Measurements from ENCODE around the gene VAC14.

Gene VAC14

GRCh38 chr16:70801611-70802010 lies 653 bp upstream of the VAC14 start:
- peaks cover 12% of the 10 kb centered on the region for H3K4me1 ChIP-seq (ENCODE audit: control insufficient read depth, insufficient read depth, low read length)
- no peaks in the 10 kb centered on the region for H3K9me3 ChIP-seq (ENCODE audit: control insufficient read depth, insufficient read depth, low read length)
- no peak overlapping the region for H3K27ac ChIP-seq (ENCODE audit: low read depth, low read length)
- no peak overlapping the region for H3K9ac ChIP-seq (ENCODE audit: low read depth, low read length)
- peaks cover 16% of the 10 kb centered on the region for H3K36me3 ChIP-seq (ENCODE audit: control insufficient read depth, insufficient read depth, low read length)
- H3K4me3 ChIP-seq (ENCODE audit: low read depth, low read length), result peak overlapping the region; percentile 95
- H3K27me3 ChIP-seq (ENCODE audit: control insufficient read depth, insufficient read depth, low read length), result peaks cover 8% of the 10 kb centered on the region

- peaks cover 12% of the 10 kb centered on the region for H3K4me1 ChIP-seq (ENCODE audit: control insufficient read depth, insufficient read depth, low read length)
- H3K36me3 ChIP-seq (ENCODE audit: control insufficient read depth, insufficient read depth, low read length), result peaks cover 16% of the 10 kb centered on the region
- peak overlapping the region; percentile 74 for H3K27ac ChIP-seq (ENCODE audit: low read depth, low read length)
- peak overlapping the region; percentile 89 for H3K9ac ChIP-seq (ENCODE audit: low read depth, low read length)
- peak overlapping the region; percentile 95 for H3K4me3 ChIP-seq (ENCODE audit: low read depth, low read length)
- no peaks in the 10 kb centered on the region for H3K9me3 ChIP-seq (ENCODE audit: control insufficient read depth, insufficient read depth, low read length)
- H3K27me3 ChIP-seq (ENCODE audit: control insufficient read depth, insufficient read depth, low read length), result peaks cover 8% of the 10 kb centered on the region
These were observed 647 bp downstream of the VAC14 start for GRCh38 chr16:70800311-70800710.

- no peak overlapping the region for H3K4me3 ChIP-seq (ENCODE audit: low read depth, low read length)
- H3K9ac ChIP-seq (ENCODE audit: low read depth, low read length), result no peak overlapping the region
- H3K27me3 ChIP-seq (ENCODE audit: control insufficient read depth, insufficient read depth, low read length), result no peaks in the 10 kb centered on the region
- H3K36me3 ChIP-seq (ENCODE audit: control insufficient read depth, insufficient read depth, low read length), result peaks cover 16% of the 10 kb centered on the region
- H3K9me3 ChIP-seq (ENCODE audit: control insufficient read depth, insufficient read depth, low read length), result no peaks in the 10 kb centered on the region
- peaks cover 8% of the 10 kb centered on the region for H3K4me1 ChIP-seq (ENCODE audit: control insufficient read depth, insufficient read depth, low read length)
- no peak overlapping the region for H3K27ac ChIP-seq (ENCODE audit: low read depth, low read length)
These were observed 4.7 kb downstream of the VAC14 start for GRCh38 chr16:70796301-70796700.

DNA sequence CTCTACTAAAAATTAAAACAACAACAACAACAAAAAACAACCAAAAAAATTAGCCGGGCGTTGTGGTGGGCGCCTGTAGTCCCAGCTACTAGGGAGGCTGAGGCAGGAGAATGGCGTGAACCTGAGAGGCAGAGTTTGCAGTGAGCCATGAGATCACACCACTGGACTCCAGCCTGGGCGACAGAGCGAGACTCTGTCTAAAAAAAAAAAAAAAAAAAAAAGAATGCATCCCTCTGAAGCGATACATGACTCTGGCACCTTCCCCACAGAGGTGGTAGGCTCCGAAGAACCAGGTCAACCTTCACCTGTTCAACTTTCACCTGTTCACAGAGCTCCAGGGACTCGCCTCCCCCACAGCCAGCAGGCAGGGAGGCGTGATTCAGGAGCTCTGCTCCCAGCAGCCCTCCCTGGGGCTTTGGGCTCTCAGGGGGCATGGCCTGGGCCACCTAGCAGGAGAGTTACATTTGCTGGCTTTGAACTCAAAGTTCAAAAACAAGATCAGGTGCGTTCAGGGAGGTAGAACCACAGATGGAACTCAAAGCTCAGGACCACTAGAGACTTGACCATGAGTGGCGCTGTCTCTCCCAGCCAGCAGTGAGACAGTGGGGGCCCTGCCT lies 5.6 kb downstream of the VAC14 start:
- Histone ChIP-seq H3K9ac (ENCODE audit: low read depth, low read length) (no peak overlapping the region), H3K9me3 (ENCODE audit: control insufficient read depth, insufficient read depth, low read length) (no peaks in the 10 kb centered on the region), H3K4me1 (ENCODE audit: control insufficient read depth, insufficient read depth, low read length) (peaks cover 7% of the 10 kb centered on the region; the same call in 1 of the 2 replicates)

DNA sequence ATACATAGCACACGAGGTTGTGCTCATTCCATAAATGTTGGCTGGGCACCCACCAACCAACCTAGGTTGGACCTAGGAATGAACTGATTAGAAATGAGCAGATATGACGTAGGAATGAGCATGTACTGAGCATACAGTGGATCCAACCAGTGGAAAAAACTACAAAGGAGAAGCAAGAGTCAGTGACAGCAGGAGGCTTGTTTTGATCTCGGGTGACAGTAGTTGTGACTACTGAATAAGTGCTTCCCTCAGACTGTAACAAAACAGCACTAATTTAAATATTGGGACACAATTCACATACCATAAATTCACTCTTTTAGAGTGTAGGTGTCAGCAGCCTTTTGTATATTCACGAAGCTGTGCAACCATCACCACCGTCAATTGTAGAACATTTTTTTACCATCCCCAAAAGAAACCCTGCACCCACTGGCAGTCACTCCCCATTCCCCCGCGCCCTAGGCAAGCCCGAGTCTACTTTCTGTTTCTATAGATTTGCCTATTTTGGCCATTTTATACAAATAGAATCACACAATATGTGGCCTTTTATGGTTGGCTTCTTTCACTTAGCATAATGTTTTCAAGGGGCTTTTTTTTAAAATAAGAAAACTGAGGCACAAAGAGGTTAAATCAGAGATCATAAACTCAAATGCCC lies 7.0 kb downstream of the VAC14 start:
- Histone ChIP-seq H3K9ac (ENCODE audit: low read depth, low read length) (no peak overlapping the region), H3K9me3 (ENCODE audit: control insufficient read depth, insufficient read depth, low read length) (no peaks in the 10 kb centered on the region), H3K4me1 (ENCODE audit: control insufficient read depth, insufficient read depth, low read length) (no peaks in the 10 kb centered on the region), H3K4me3 (ENCODE audit: low read depth, low read length) (no peak overlapping the region), H3K27me3 (ENCODE audit: control insufficient read depth, insufficient read depth, low read length) (no peaks in the 10 kb centered on the region), H3K36me3 (ENCODE audit: control insufficient read depth, insufficient read depth, low read length) (peaks cover 15% of the 10 kb centered on the region), H3K27ac (ENCODE audit: low read depth, low read length) (no peak overlapping the region)

More for the DNA sequence above, 5.6 kb downstream of the VAC14 start:
- no peak overlapping the region for H3K4me3 ChIP-seq (ENCODE audit: low read depth, low read length)
- H3K27ac ChIP-seq (ENCODE audit: low read depth, low read length), result no peak overlapping the region
- H3K36me3 ChIP-seq (ENCODE audit: control insufficient read depth, insufficient read depth, low read length), result peaks cover 16% of the 10 kb centered on the region
- H3K27me3 ChIP-seq (ENCODE audit: control insufficient read depth, insufficient read depth, low read length), result no peaks in the 10 kb centered on the region

DNA sequence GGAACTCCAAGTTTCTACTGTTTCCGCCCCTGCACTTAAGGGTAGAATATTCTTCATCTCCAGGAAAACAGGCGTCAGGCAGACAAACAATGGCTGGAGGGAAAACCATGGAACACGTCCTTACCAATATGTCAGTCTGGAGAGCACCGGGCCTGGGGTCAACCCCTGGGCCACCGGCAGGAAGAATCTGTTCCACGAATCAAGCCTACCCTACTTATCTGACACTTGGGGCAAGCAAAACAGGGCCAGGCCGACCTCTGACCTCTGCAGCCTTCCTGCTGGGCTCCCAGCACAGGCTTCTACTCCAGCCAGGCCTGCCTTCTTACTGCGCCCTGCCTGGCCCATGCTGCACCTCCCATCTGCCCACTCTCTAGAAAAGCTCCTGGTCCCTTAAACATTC lies 10.1 kb downstream of the VAC14 start:
- no peaks in the 10 kb centered on the region for H3K9me3 ChIP-seq (ENCODE audit: control insufficient read depth, insufficient read depth, low read length)
- no peaks in the 10 kb centered on the region for H3K27me3 ChIP-seq (ENCODE audit: control insufficient read depth, insufficient read depth, low read length)
- H3K4me3 ChIP-seq (ENCODE audit: low read depth, low read length), result no peak overlapping the region
- H3K27ac ChIP-seq (ENCODE audit: low read depth, low read length), result no peak overlapping the region
- no peaks in the 10 kb centered on the region for H3K4me1 ChIP-seq (ENCODE audit: control insufficient read depth, insufficient read depth, low read length)
- no peak overlapping the region for H3K9ac ChIP-seq (ENCODE audit: low read depth, low read length)
- H3K36me3 ChIP-seq (ENCODE audit: control insufficient read depth, insufficient read depth, low read length), result peaks cover 12% of the 10 kb centered on the region

DNA sequence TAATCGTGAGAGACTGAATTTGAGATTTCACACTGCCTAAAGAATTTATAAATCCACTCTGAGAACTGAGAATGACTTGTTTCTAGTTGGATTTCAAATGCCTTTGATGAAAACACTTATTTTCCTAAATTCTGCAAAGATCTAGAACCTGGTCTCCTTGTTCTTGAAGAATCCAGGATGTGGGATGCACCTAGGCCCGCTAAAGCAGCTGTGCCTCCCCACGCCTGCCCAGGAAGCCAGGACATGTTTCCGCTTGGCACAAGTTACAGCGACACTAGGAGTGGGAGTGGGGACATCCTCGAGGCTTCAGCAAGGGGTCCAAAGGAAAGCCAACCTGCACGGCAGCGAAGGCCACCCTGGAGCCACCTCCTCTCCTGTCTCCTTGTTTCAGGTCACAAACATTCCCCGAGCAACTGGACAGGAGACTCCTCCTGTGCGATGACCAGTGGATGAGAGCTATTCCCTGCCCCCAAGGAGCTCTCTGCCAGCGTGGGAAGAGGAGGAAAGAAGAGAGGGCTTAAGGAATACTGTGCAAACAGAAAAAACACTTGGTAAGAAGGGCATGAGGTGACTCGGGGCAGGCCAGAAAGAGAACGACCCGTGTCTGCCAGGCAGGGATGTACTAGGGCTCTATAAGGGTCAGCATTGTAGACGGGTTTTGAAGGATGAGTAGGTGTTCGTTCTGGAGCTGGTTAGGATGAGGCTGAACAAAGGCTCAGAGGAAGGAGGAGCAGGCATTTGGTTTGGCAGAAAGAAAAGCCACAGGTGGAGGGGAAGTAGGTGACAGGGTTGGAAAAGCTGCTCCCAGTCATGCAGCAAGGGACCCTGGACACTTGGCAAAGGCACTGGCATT lies 11.1 kb downstream of the VAC14 start:
- Histone ChIP-seq H3K4me1 (ENCODE audit: control insufficient read depth, insufficient read depth, low read length) (no peaks in the 10 kb centered on the region), H3K27ac (ENCODE audit: low read depth, low read length) (no peak overlapping the region), H3K9me3 (ENCODE audit: control insufficient read depth, insufficient read depth, low read length) (no peaks in the 10 kb centered on the region), H3K4me3 (ENCODE audit: low read depth, low read length) (no peak overlapping the region), H3K27me3 (ENCODE audit: control insufficient read depth, insufficient read depth, low read length) (no peaks in the 10 kb centered on the region), H3K9ac (ENCODE audit: low read depth, low read length) (no peak overlapping the region), H3K36me3 (ENCODE audit: control insufficient read depth, insufficient read depth, low read length) (peaks cover 22% of the 10 kb centered on the region)

- H3K36me3 ChIP-seq (ENCODE audit: control insufficient read depth, insufficient read depth, low read length), result peaks cover 31% of the 10 kb centered on the region
These were observed 12.0 kb downstream of the VAC14 start for GRCh38 chr16:70788668-70789594.

GRCh38 chr16:70786020-70786755 lies 14.8 kb downstream of the VAC14 start:
- H3K27ac ChIP-seq (ENCODE audit: low read depth, low read length), result no peak overlapping the region
- peaks cover 58% of the 10 kb centered on the region for H3K36me3 ChIP-seq (ENCODE audit: control insufficient read depth, insufficient read depth, low read length)
- H3K4me3 ChIP-seq (ENCODE audit: low read depth, low read length), result no peak overlapping the region
- no peaks in the 10 kb centered on the region for H3K27me3 ChIP-seq (ENCODE audit: control insufficient read depth, insufficient read depth, low read length)
- no peak overlapping the region for H3K9ac ChIP-seq (ENCODE audit: low read depth, low read length)
- no peaks in the 10 kb centered on the region for H3K4me1 ChIP-seq (ENCODE audit: control insufficient read depth, insufficient read depth, low read length)
- H3K9me3 ChIP-seq (ENCODE audit: control insufficient read depth, insufficient read depth, low read length), result peaks cover 3% of the 10 kb centered on the region; the same call in 1 of the 2 replicates

More at GRCh38 chr16:70788668-70789594, 12.0 kb downstream of the VAC14 start:
- Histone ChIP-seq H3K27ac (ENCODE audit: low read depth, low read length) (no peak overlapping the region), H3K9ac (ENCODE audit: low read depth, low read length) (no peak overlapping the region), H3K4me3 (ENCODE audit: low read depth, low read length) (no peak overlapping the region), H3K27me3 (ENCODE audit: control insufficient read depth, insufficient read depth, low read length) (no peaks in the 10 kb centered on the region), H3K9me3 (ENCODE audit: control insufficient read depth, insufficient read depth, low read length) (no peaks in the 10 kb centered on the region), H3K4me1 (ENCODE audit: control insufficient read depth, insufficient read depth, low read length) (no peaks in the 10 kb centered on the region)

Data from HUES48 (cell line).